Measurements from ENCODE around the gene GCAT. TPM values are rescaled to one million over a fixed set of nuclear protein-coding genes. Genes with fewer than 3 reads are reported as not detected.

GCAT gene
- total RNA-seq, 1 experiment from 2014 or later = 32.3 TPM

DNA sequence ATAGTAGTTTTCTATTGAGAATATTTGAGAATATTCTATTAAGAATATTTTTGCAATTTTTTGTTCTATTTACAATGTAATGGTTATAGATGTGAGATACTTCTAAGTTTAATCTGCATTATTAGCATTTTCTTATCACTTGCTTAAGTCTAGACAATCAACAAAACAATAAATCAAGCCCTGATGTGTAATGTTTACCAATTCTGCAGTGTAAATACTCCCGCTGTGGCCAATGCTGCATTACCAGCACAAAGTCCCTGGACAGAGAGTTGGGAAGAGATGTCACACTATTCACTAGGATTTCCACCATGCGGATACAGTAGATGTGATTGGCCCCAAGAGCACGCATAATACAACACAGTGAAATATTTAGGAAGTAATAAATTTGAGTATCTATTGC, 47.6 kb upstream of the GCAT start:
- ChIA-PET CTCF (no interaction called here), POLR2A (ENCODE audit: unreplicated experiment) (no interaction called here)
- Histone ChIP-seq H3K9me3 (ENCODE audit: insufficient read depth, low read depth) (no peaks in the 10 kb centered on the region), H3K4me3 (no peak overlapping the region), H3K36me3 (ENCODE audit: low read depth) (peaks cover 71% of the 10 kb centered on the region), H3K4me2 (no peak overlapping the region), H4K20me1 (ENCODE audit: insufficient read depth) (peaks cover 4% of the 10 kb centered on the region; the same call in 1 of the 2 replicates), H3K27me3 (ENCODE audit: insufficient read depth, low read depth) (no peaks in the 10 kb centered on the region), H3K27ac (peak overlapping the region; percentile 72), H3F3A (ENCODE audit: insufficient read depth, low read depth) (peaks cover 61% of the 10 kb centered on the region), H3K9me2 (ENCODE audit: insufficient read depth) (no peaks in the 10 kb centered on the region), H3K79me2 (ENCODE audit: low read depth) (peaks cover 47% of the 10 kb centered on the region), H2AFZ (no peak overlapping the region), H3K4me1 (replicated peaks; ENCODE audit: insufficient read depth) (peaks cover 42% of the 10 kb centered on the region)
- BruUV-seq (replicated peaks) = no TSS peak
- intact Hi-C loops (cut with micrococcal nuclease; ENCODE audit: unreplicated experiment) = no loop called here
- TF ChIP-seq EZH2 (IDR thresholded peaks at IDR 0.05; ENCODE audit: low read depth) = no peak
- TF ChIP-seq, protein P1, sequence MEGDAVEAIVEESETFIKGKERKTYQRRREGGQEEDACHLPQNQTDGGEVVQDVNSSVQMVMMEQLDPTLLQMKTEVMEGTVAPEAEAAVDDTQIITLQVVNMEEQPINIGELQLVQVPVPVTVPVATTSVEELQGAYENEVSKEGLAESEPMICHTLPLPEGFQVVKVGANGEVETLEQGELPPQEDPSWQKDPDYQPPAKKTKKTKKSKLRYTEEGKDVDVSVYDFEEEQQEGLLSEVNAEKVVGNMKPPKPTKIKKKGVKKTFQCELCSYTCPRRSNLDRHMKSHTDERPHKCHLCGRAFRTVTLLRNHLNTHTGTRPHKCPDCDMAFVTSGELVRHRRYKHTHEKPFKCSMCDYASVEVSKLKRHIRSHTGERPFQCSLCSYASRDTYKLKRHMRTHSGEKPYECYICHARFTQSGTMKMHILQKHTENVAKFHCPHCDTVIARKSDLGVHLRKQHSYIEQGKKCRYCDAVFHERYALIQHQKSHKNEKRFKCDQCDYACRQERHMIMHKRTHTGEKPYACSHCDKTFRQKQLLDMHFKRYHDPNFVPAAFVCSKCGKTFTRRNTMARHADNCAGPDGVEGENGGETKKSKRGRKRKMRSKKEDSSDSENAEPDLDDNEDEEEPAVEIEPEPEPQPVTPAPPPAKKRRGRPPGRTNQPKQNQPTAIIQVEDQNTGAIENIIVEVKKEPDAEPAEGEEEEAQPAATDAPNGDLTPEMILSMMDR (conservative IDR thresholded peaks at IDR 0.05) = no peak
- DNase-seq = no peak

DNA sequence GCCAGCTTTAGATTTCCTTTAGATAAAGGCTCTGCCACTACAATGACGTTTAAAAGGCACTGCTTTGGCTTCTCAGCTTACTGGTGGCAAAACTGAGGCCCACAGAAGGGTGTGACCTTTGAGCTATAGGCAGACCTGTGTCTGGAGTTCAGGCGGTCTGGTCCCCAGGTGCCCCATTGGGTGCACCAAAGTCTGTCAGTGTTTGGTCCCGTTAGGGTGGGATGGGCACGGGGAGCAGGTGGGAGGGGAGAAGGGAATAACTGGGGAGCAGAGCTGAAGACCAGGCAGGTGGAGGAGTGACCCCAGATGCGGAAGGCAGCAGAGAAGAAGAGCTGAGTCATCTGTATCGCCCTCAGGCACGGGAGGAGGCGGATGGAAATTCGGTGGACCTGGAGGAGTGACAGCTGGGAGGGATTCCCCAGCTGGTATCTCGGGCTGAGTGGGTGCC, 45.3 kb upstream of the GCAT start:
- H3K4me1 ChIP-seq (replicated peaks; ENCODE audit: insufficient read depth) = peaks cover 38% of the 10 kb centered on the region
- peaks cover 50% of the 10 kb centered on the region for H3K36me3 ChIP-seq (ENCODE audit: low read depth)
- H3K27ac ChIP-seq = peak overlapping the region; percentile 72
- H3K27me3 ChIP-seq (ENCODE audit: insufficient read depth, low read depth) = no peaks in the 10 kb centered on the region
- H3K4me2 ChIP-seq = peak overlapping the region; percentile 52
- no TSS peak for BruUV-seq (replicated peaks)
- peaks cover 65% of the 10 kb centered on the region for H3F3A ChIP-seq (ENCODE audit: insufficient read depth, low read depth)
- H3K79me2 ChIP-seq (ENCODE audit: low read depth) = peaks cover 24% of the 10 kb centered on the region
- no peaks in the 10 kb centered on the region for H3K9me2 ChIP-seq (ENCODE audit: insufficient read depth)
- DNase-seq = peak; percentile 64
- CTCF ChIA-PET = interaction anchor here (1.1 kb wide), 1 partner anchor 13 kb away, joined by 3 read pairs; no protein-coding TSS in a partner anchor
- H3K9me3 ChIP-seq (ENCODE audit: insufficient read depth, low read depth) = no peaks in the 10 kb centered on the region
- intact Hi-C loops (cut with micrococcal nuclease; ENCODE audit: unreplicated experiment) = no loop called here
- TF ChIP-seq EZH2 (IDR thresholded peaks at IDR 0.05; ENCODE audit: low read depth) = no peak
- TF ChIP-seq, protein P1 (conservative IDR thresholded peaks at IDR 0.05) = no peak
- no peak overlapping the region for H2AFZ ChIP-seq
- POLR2A ChIA-PET (ENCODE audit: unreplicated experiment) = interaction anchor here (0.6 to 1.2 kb wide), 10 partner anchors 9 to 155 kb away, joined by 3 to 9 read pairs (median 5); no protein-coding TSS in a partner anchor
- H3K4me3 ChIP-seq = no peak overlapping the region
- H4K20me1 ChIP-seq (ENCODE audit: insufficient read depth) = peaks cover 4% of the 10 kb centered on the region; the same call in 1 of the 2 replicates

DNA sequence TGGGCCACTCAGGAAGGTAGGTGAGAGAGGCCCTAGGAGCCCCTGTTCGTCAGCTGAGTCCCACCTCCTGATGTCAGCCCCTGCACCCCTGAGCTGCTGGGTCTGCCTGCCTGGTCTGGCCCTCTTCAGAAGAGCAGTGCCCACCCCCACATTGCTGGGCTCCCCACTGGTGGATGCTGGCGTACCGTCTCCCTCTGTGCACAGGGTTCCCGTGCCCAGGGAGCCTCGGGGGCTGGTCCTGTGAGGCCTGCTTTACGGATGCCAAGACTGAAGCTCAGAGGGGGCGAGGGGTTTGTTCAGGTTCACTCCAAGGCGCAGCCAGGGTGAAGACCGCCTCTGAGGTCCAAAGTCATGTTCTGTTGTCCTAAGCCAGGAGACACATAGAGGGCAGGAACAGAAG, 44.7 kb upstream of the GCAT start:
- peaks cover 4% of the 10 kb centered on the region; the same call in 1 of the 2 replicates for H4K20me1 ChIP-seq (ENCODE audit: insufficient read depth)
- POLR2A ChIA-PET (ENCODE audit: unreplicated experiment) = interaction anchor here (0.6 to 1.1 kb wide), 7 partner anchors 9 to 155 kb away, joined by 3 to 9 read pairs (median 6); no protein-coding TSS in a partner anchor

More for the DNA sequence above, 44.7 kb upstream of the GCAT start:
- Histone ChIP-seq H3K36me3 (ENCODE audit: low read depth) (peaks cover 50% of the 10 kb centered on the region), H3F3A (ENCODE audit: insufficient read depth, low read depth) (peaks cover 70% of the 10 kb centered on the region), H3K9me2 (ENCODE audit: insufficient read depth) (no peaks in the 10 kb centered on the region), H3K27ac (peak overlapping the region; percentile 72; the same call in 1 of the 2 replicates), H3K4me3 (no peak overlapping the region), H3K27me3 (ENCODE audit: insufficient read depth, low read depth) (no peaks in the 10 kb centered on the region), H3K79me2 (ENCODE audit: low read depth) (peaks cover 18% of the 10 kb centered on the region), H2AFZ (no peak overlapping the region), H3K9me3 (ENCODE audit: insufficient read depth, low read depth) (no peaks in the 10 kb centered on the region), H3K4me2 (peak overlapping the region; percentile 52; the same call in 1 of the 2 replicates), H3K4me1 (replicated peaks; ENCODE audit: insufficient read depth) (peaks cover 38% of the 10 kb centered on the region)
- no peak for TF ChIP-seq EZH2 (IDR thresholded peaks at IDR 0.05; ENCODE audit: low read depth)
- TF ChIP-seq, protein P1 (conservative IDR thresholded peaks at IDR 0.05) = no peak
- intact Hi-C loops (cut with micrococcal nuclease; ENCODE audit: unreplicated experiment) = no loop called here
- no TSS peak for BruUV-seq (replicated peaks)
- peak in 1 of 2 experiments; percentile 30 for DNase-seq
- CTCF ChIA-PET = interaction anchor here (0.5 to 1.1 kb wide), 2 partner anchors 13 to 26 kb away, joined by 3 read pairs; no protein-coding TSS in a partner anchor

Measured in PC-9 (cell line).